Mesenchymal stem cell (in vitro differentiated cells and primary cell): Measurements from ENCODE around the gene ABCB9.

Experiments used
- DNase-seq: peaks from one replicate; pipeline ENCODE4 v3.0.0-alpha.2; 2013
- H2AFZ ChIP-seq: one replicate; pipeline ENCODE4 v1.6.1; 2013; ENCODE audit warnings: low read depth, mild to moderate bottlenecking, control low read depth, inconsistent platforms, low read length, moderate library complexity
- H2AK5ac ChIP-seq: 2 replicates; pipeline ENCODE4 v1.6.1; 2013; ENCODE audit warnings: low read length, moderate library complexity, mild to moderate bottlenecking, inconsistent platforms; ENCODE audit not compliant: severe bottlenecking
- H2BK120ac ChIP-seq: one replicate; pipeline ENCODE4 v1.6.1; 2013; ENCODE audit warnings: low read depth, mild to moderate bottlenecking, inconsistent platforms, low read length, moderate library complexity
- H2BK12ac ChIP-seq, 2 experiments: one replicate each; pipeline ENCODE4 v1.6.1; 2013; ENCODE audit warnings: inconsistent platforms in 2 of 2, low read length in 2 of 2, mild to moderate bottlenecking in 2 of 2, moderate library complexity in 2 of 2, control low read depth in 1 of 2
- H2BK15ac ChIP-seq: one replicate; pipeline ENCODE4 v1.6.1; 2013; ENCODE audit warnings: mild to moderate bottlenecking, low read depth, inconsistent platforms; ENCODE audit not compliant: poor library complexity, severe bottlenecking
- H2BK5ac ChIP-seq: 2 replicates; pipeline ENCODE4 v1.6.1; 2013; ENCODE audit warnings: low read depth, mild to moderate bottlenecking, low read length, control low read depth, inconsistent platforms; ENCODE audit not compliant: poor library complexity, severe bottlenecking
- H3K14ac ChIP-seq, 2 experiments: one replicate each; pipeline ENCODE4 v1.6.1; 2013; ENCODE audit warnings: inconsistent platforms in 2 of 2, low read length in 2 of 2, control low read depth in 1 of 2, mild to moderate bottlenecking in 1 of 2, moderate library complexity in 1 of 2
- H3K18ac ChIP-seq, 2 experiments: one replicate each; pipeline ENCODE4 v1.6.1; 2013; ENCODE audit warnings: inconsistent platforms in 2 of 2, low read length in 2 of 2, control low read depth in 1 of 2, low read depth in 1 of 2, mild to moderate bottlenecking in 1 of 2
- H3K23ac ChIP-seq, 2 experiments: one replicate each; pipeline ENCODE4 v1.6.1; 2013; ENCODE audit warnings: inconsistent platforms in 2 of 2, low read length in 2 of 2, mild to moderate bottlenecking in 2 of 2, moderate library complexity in 2 of 2, control low read depth in 1 of 2
- H3K27ac ChIP-seq: 2 replicates; pipeline ENCODE4 v1.5.1; 2013; ENCODE audit warnings: mild to moderate bottlenecking, moderate library complexity, low read length, control low read depth, inconsistent platforms; ENCODE audit not compliant: poor library complexity, severe bottlenecking
- H3K27me3 ChIP-seq, 2 experiments: 2 replicates each; pipeline versions ENCODE4 v1.6.1 to v1.7.0; 2013; ENCODE audit warnings: low read length in 2 of 2, mild to moderate bottlenecking in 2 of 2, moderate library complexity in 2 of 2, control low read depth in 1 of 2, inconsistent platforms in 1 of 2; ENCODE audit not compliant: control insufficient read depth in 1 of 2, insufficient read depth in 1 of 2
- H3K36me3 ChIP-seq, 2 experiments: 2 replicates each; pipeline versions ENCODE4 v1.6.1 to v1.7.0; 2013; ENCODE audit warnings: low read length in 2 of 2, control low read depth in 1 of 2, inconsistent platforms in 1 of 2, low read depth in 1 of 2, mild to moderate bottlenecking in 1 of 2; ENCODE audit not compliant: insufficient read depth in 2 of 2, control insufficient read depth in 1 of 2
- H3K4ac ChIP-seq, 2 experiments: one replicate each; pipeline ENCODE4 v1.6.1; 2013; ENCODE audit warnings: inconsistent platforms in 2 of 2, low read length in 2 of 2, mild to moderate bottlenecking in 2 of 2, moderate library complexity in 2 of 2, control low read depth in 1 of 2, low read depth in 1 of 2
- H3K4me1 ChIP-seq: 2 replicates; pipeline ENCODE4 v1.6.1; 2013; ENCODE audit warnings: low read depth, low read length, control low read depth; ENCODE audit not compliant: control insufficient read depth, insufficient read depth
- H3K4me2 ChIP-seq: 2 replicates; pipeline ENCODE4 v1.6.1; 2013; ENCODE audit warnings: low read length, mild to moderate bottlenecking, inconsistent platforms; ENCODE audit not compliant: poor library complexity, severe bottlenecking
- H3K4me3 ChIP-seq, 2 experiments: 2 replicates each; pipeline versions ENCODE4 v1.5.1 to v1.7.0; 2013; ENCODE audit warnings: low read length in 2 of 2, mild to moderate bottlenecking in 2 of 2, control low read depth in 1 of 2, low read depth in 1 of 2; ENCODE audit not compliant: insufficient read depth in 1 of 2
- H3K79me1 ChIP-seq: replicated peaks from 2 replicates; pipeline ENCODE4 v1.6.1; 2013; ENCODE audit warnings: mild to moderate bottlenecking, control low read depth, low read length, inconsistent platforms; ENCODE audit not compliant: poor library complexity, severe bottlenecking
- H3K9ac ChIP-seq: 2 replicates; pipeline ENCODE4 v1.7.0; 2013; ENCODE audit warnings: mild to moderate bottlenecking, low read length, moderate library complexity
- H3K9me3 ChIP-seq: 2 replicates; pipeline ENCODE4 v1.7.0; 2013; ENCODE audit warnings: mild to moderate bottlenecking, low read length; ENCODE audit not compliant: control insufficient read depth
- H4K8ac ChIP-seq: one replicate; pipeline ENCODE4 v1.6.1; 2013; ENCODE audit warnings: inconsistent platforms, mild to moderate bottlenecking, low read length, moderate library complexity
- H4K91ac ChIP-seq: one replicate; pipeline ENCODE4 v1.6.1; 2013; ENCODE audit warnings: mild to moderate bottlenecking, low read length, inconsistent platforms
- WGBS: methylation state at CpG from one replicate; pipeline ENCODE4 v1.1.7; 2013; ENCODE audit warnings: mixed read lengths; 5-methylcytosine and 5-hydroxymethylcytosine counted together

ABCB9 gene

DNA sequence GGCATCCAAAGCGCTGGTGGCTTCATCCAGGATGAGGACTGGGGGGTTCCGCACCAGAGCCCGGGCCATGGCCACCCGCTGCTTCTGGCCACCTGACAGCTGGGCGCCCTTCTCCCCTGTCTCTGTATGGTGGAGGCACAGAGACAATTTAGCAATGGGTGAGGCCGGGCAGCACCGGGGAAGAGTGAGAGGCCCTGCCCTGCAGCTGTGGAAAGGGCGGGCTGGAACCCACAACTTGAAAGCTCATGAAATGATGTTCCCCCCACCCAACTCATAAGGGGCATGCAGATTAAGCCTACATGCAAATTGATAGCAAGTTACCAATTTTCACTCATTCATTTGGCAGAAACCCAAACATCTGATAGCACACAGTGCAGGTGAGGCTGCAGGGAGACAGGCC lies 34.1 kb downstream of the ABCB9 start:
- H2BK15ac ChIP-seq = no peak overlapping the region
- H2BK120ac ChIP-seq = no peak overlapping the region
- H3K23ac ChIP-seq = no peak overlapping the region
- H3K18ac ChIP-seq = no peak overlapping the region
- H4K8ac ChIP-seq = no peak overlapping the region
- no peak overlapping the region for H3K4me2 ChIP-seq
- no peaks in the 10 kb centered on the region for H3K9me3 ChIP-seq
- no peak overlapping the region for H3K27ac ChIP-seq
- peaks cover 10% of the 10 kb centered on the region for H3K4me1 ChIP-seq
- no peak overlapping the region for H3K14ac ChIP-seq
- H3K4ac ChIP-seq = no peak overlapping the region
- DNase-seq = no peak
- no peak overlapping the region for H2AK5ac ChIP-seq
- no peaks in the 10 kb centered on the region for H3K27me3 ChIP-seq
- H3K79me1 ChIP-seq = no peaks in the 10 kb centered on the region
- H3K4me3 ChIP-seq = no peak overlapping the region
- no peak overlapping the region for H2BK5ac ChIP-seq
- H3K9ac ChIP-seq = no peak overlapping the region
- H2AFZ ChIP-seq = no peak overlapping the region
- no peak overlapping the region for H4K91ac ChIP-seq
- 92% methylated on average over 8 of the region's 8 CpGs for WGBS
- H2BK12ac ChIP-seq = no peak overlapping the region
- peaks cover 18 to 22% of the 10 kb centered on the region in 2 experiments for H3K36me3 ChIP-seq

DNA sequence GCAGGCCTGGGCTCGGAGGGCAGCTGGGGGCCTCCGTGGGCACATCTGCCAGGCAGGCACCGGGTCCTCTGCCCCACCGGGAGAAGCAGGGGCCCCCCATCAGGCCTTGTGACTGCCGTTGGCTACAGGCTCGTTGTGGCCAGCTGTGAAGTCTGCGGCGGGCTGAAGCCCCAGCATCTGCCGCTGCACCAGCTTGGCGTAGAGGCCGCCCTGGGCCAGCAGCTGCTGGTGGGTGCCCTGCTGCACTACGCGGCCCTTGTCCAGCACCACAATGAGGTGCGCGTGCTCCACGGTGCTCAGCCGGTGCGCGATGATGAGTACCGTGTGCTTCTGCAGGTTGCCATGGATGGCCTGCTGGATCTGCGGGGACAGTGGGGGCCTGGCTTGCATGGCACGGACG lies 36.5 kb downstream of the ABCB9 start:
- Histone ChIP-seq H2BK5ac (no peak overlapping the region), H3K36me3 (peaks cover 13 to 19% of the 10 kb centered on the region in 2 experiments), H2BK120ac (no peak overlapping the region), H3K27me3 (no peaks in the 10 kb centered on the region), H2AFZ (no peak overlapping the region), H3K23ac (peak overlapping the region in 1 of 2 experiments; percentile 81), H3K14ac (peak overlapping the region in 1 of 2 experiments; percentile 21), H3K4me3 (no peak overlapping the region), H3K4ac (no peak overlapping the region), H3K4me1 (peaks cover 7% of the 10 kb centered on the region), H3K9ac (no peak overlapping the region), H3K4me2 (no peak overlapping the region), H2BK12ac (peak overlapping the region in 1 of 2 experiments; percentile 40), H3K9me3 (peaks cover 2% of the 10 kb centered on the region), H3K18ac (no peak overlapping the region), H4K91ac (no peak overlapping the region), H3K27ac (no peak overlapping the region), H2AK5ac (no peak overlapping the region), H2BK15ac (no peak overlapping the region), H4K8ac (no peak overlapping the region), H3K79me1 (no peaks in the 10 kb centered on the region)
- WGBS = 96% methylated on average over 23 of the region's 23 CpGs
- DNase-seq = no peak

DNA sequence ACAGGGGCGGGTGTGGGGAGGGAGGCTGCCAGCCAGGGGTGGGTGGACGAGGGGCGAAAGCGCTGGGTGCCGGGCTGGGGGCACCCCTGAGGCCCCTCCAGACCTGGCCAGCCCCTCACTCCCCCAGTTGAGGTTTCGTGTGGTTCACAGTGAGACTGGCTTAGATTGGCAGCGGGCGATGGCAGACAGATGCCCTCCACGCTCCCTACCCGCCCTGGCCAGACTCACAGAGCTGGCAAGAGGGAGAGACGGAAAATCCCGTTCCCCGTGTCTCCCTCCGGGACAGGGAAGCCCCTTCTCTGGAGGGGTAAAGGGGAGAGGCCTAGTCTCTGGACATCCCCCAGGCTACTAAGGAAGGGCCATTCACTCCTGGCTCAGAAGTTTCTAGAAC lies 37.1 kb downstream of the ABCB9 start:
- Histone ChIP-seq H4K91ac (no peak overlapping the region), H3K9ac (no peak overlapping the region), H3K4me2 (no peak overlapping the region), H2AK5ac (no peak overlapping the region), H3K18ac (no peak overlapping the region), H3K36me3 (peaks cover 13 to 18% of the 10 kb centered on the region in 2 experiments), H3K27me3 (no peaks in the 10 kb centered on the region), H3K14ac (no peak overlapping the region), H3K4me3 (no peak overlapping the region), H3K23ac (no peak overlapping the region), H3K27ac (no peak overlapping the region), H2BK12ac (no peak overlapping the region), H2BK5ac (no peak overlapping the region), H4K8ac (no peak overlapping the region), H2BK15ac (no peak overlapping the region), H2BK120ac (no peak overlapping the region), H3K79me1 (no peaks in the 10 kb centered on the region), H3K9me3 (peaks cover 2% of the 10 kb centered on the region), H3K4ac (no peak overlapping the region), H2AFZ (no peak overlapping the region), H3K4me1 (peaks cover 7% of the 10 kb centered on the region)
- DNase-seq = no peak
- 96% methylated on average over 11 of the region's 14 CpGs for whole genome bisulfite sequencing

DNA sequence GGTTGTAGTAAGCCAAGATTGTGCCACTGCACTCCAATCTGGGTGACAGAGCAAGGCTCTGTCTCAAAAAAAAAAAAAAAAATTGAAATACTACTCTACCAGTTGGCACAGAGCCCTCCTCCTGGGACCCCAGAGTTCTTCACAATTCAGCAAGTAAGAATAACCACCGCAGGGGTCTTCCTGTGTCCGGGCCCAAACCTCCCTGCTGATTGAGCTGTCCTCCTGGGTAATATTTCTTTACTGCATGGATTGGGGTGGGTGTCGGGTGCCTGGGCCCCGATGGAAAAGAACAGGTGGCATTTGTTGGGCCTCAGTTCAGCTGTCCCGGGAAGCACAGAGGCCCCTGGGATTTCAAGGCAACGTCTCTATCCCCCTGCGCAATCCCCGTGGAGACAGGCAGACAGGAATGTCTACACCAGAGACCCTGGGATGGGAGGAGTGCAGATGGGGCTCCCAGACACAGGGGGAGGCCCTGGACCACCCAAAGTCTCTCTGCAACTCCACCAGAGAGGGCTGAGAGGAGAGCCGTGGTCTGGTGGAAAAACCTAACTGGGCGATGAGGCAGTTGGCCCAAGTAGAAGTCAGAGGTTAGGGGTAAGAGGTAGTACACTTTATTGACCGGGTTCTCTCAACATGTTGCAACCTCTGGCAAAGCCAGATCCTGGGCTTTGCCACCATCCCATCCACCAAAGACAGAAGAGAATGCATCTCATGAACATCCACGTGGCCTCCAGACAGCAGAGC lies 37.7 kb downstream of the ABCB9 start:
- no peak for DNase-seq
- no peak overlapping the region for H4K91ac ChIP-seq
- WGBS = 88% methylated on average over 9 of the region's 12 CpGs

More for the DNA sequence above, 37.7 kb downstream of the ABCB9 start:
- no peak overlapping the region for H3K27ac ChIP-seq
- no peak overlapping the region for H3K14ac ChIP-seq
- peaks cover 13 to 18% of the 10 kb centered on the region in 2 experiments for H3K36me3 ChIP-seq
- H3K4me2 ChIP-seq = no peak overlapping the region
- no peaks in the 10 kb centered on the region for H3K79me1 ChIP-seq
- no peak overlapping the region for H2BK12ac ChIP-seq
- H2AFZ ChIP-seq = no peak overlapping the region
- H3K9me3 ChIP-seq = peaks cover 2% of the 10 kb centered on the region
- H3K4me1 ChIP-seq = peaks cover 7% of the 10 kb centered on the region
- no peak overlapping the region for H3K4ac ChIP-seq
- no peak overlapping the region for H2BK15ac ChIP-seq
- H4K8ac ChIP-seq = no peak overlapping the region
- no peak overlapping the region for H3K18ac ChIP-seq
- no peak overlapping the region for H2BK120ac ChIP-seq
- no peak overlapping the region for H3K4me3 ChIP-seq
- H2AK5ac ChIP-seq = no peak overlapping the region
- H3K23ac ChIP-seq = no peak overlapping the region
- H3K27me3 ChIP-seq = no peaks in the 10 kb centered on the region
- H2BK5ac ChIP-seq = no peak overlapping the region
- no peak overlapping the region for H3K9ac ChIP-seq
